ENCODE measurements around the gene HVCN1. TPM values are rescaled to one million over a fixed set of nuclear protein-coding genes. Genes with fewer than 3 reads are reported as not detected.
A peak's percentile ranks its signal among the peaks of the same experiment; 100 is the strongest.

Gene HVCN1
- polyA plus RNA-seq, 2 of the 4 experiments (the other 2 are of a cell fraction) = 0.34 to 1.1 TPM

GRCh38 chr12:110731479-110731878 lies 42.6 kb upstream of the HVCN1 start:
- ATAC-seq = no peak
- DNase-seq (ENCODE audit: low read depth in 1 of 2, low spot score in 1 of 2) = no peak
- WGBS (ENCODE audit: missing lambda C conversion rate) = 89% methylated on average over 2 of the region's 2 CpGs
- FAIRE-seq = no peak
- no peak for TF ChIP-seq USF2 (IDR thresholded peaks at IDR 0.05)
- TF ChIP-seq, protein P1, sequence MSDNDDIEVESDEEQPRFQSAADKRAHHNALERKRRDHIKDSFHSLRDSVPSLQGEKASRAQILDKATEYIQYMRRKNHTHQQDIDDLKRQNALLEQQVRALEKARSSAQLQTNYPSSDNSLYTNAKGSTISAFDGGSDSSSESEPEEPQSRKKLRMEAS (IDR thresholded peaks at IDR 0.05) = no peak
- TF ChIP-seq GATA3 (IDR thresholded peaks at IDR 0.05; ENCODE audit: borderline replicate concordance) = no peak
- no peak for TF ChIP-seq CBX2 (IDR thresholded peaks at IDR 0.05; ENCODE audit: borderline replicate concordance, low read depth)
- TF ChIP-seq POLR2AphosphoS2 (conservative IDR thresholded peaks at IDR 0.05; ENCODE audit: low read length) = no peak
- no peak for TF ChIP-seq TFCP2L1 (CRISPR knock-in tag; IDR thresholded peaks at IDR 0.05)
- no peak for TF ChIP-seq SMC3 (IDR thresholded peaks at IDR 0.05)
- TF ChIP-seq FOSB (CRISPR knock-in tag; IDR thresholded peaks at IDR 0.05) = no peak
- TF ChIP-seq, protein P2, sequence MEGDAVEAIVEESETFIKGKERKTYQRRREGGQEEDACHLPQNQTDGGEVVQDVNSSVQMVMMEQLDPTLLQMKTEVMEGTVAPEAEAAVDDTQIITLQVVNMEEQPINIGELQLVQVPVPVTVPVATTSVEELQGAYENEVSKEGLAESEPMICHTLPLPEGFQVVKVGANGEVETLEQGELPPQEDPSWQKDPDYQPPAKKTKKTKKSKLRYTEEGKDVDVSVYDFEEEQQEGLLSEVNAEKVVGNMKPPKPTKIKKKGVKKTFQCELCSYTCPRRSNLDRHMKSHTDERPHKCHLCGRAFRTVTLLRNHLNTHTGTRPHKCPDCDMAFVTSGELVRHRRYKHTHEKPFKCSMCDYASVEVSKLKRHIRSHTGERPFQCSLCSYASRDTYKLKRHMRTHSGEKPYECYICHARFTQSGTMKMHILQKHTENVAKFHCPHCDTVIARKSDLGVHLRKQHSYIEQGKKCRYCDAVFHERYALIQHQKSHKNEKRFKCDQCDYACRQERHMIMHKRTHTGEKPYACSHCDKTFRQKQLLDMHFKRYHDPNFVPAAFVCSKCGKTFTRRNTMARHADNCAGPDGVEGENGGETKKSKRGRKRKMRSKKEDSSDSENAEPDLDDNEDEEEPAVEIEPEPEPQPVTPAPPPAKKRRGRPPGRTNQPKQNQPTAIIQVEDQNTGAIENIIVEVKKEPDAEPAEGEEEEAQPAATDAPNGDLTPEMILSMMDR (IDR thresholded peaks at IDR 0.05) = no peak
- TF ChIP-seq POLR2A (IDR thresholded peaks at IDR 0.05; ENCODE audit: low read length) = no peak
- no peak for TF ChIP-seq MAFK (IDR thresholded peaks at IDR 0.05; ENCODE audit: partially characterized antibody)
- no peak for TF ChIP-seq HOXB13 (CRISPR knock-in tag; IDR thresholded peaks at IDR 0.05; ENCODE audit: low read depth)
- TF ChIP-seq PBX3 (IDR thresholded peaks at IDR 0.05) = no peak
- TF ChIP-seq BHLHE40 (IDR thresholded peaks at IDR 0.05; ENCODE audit: low read depth, low read length) = no peak
- TF ChIP-seq NR3C1 (IDR thresholded peaks at IDR 0.05) = no peak
- no peak for TF ChIP-seq EHMT2 (IDR thresholded peaks at IDR 0.05; ENCODE audit: low read depth)
- no peak for TF ChIP-seq HDAC2 (IDR thresholded peaks at IDR 0.05)
- no peak for TF ChIP-seq RAD21 (conservative IDR thresholded peaks at IDR 0.05 in 1 of 2, IDR thresholded peaks at IDR 0.05 in 1 of 2)
- no peak for TF ChIP-seq PHF8 (IDR thresholded peaks at IDR 0.05; ENCODE audit: borderline replicate concordance, low read depth)
- no peaks in the 10 kb centered on the region for H3K9me3 ChIP-seq
- ChIA-PET POLR2A (no interaction called here), CTCF (interaction anchor here (0.6 to 1.6 kb wide), 6 partner anchors 10 to 261 kb away, joined by 3 to 6 read pairs (median 4); no protein-coding TSS in a partner anchor)
- H3K4me1 ChIP-seq = peaks cover 21% of the 10 kb centered on the region
- H3K4me3 ChIP-seq = no peak overlapping the region
- no peak overlapping the region for H3K27ac ChIP-seq
- H3K4me2 ChIP-seq = no peak overlapping the region

- TF ChIP-seq KDM5A (IDR thresholded peaks at IDR 0.05) = no peak
- TF ChIP-seq, protein P2 (IDR thresholded peaks at IDR 0.05) = no peak
- peak; percentile 18 for TF ChIP-seq MAFK (IDR thresholded peaks at IDR 0.05; ENCODE audit: partially characterized antibody)
- no peak overlapping the region for H3K4me3 ChIP-seq
- no peak overlapping the region for H3K27ac ChIP-seq
- peaks cover 10% of the 10 kb centered on the region for H3K4me1 ChIP-seq
- ATAC-seq (no peak), FAIRE-seq (no peak), DNase-seq (ENCODE audit: low read depth in 1 of 2, low spot score in 1 of 2) (no peak)
- no peaks in the 10 kb centered on the region for H3K9me3 ChIP-seq
- no peak overlapping the region for H3K4me2 ChIP-seq
- 96% methylated on average over 1 of the region's 1 CpG for WGBS (ENCODE audit: missing lambda C conversion rate)
- ChIA-PET POLR2A (no interaction called here), CTCF (no interaction called here)
These were observed 39.7 kb upstream of the HVCN1 start for GRCh38 chr12:110728628-110729027.
